ENCODE results near the gene C1orf74.
A peak's percentile ranks its signal among the peaks of the same experiment; 100 is the strongest.
"Not testable (repeated sequence)": the region's sequence is repeated elsewhere in the genome, so short reads cannot be mapped to it uniquely, and the experiment has no call there.

The C1orf74 gene

GRCh38 chr1:209805341-209805781 lies 21.0 kb upstream of the C1orf74 start:
- no peak for FAIRE-seq

DNA sequence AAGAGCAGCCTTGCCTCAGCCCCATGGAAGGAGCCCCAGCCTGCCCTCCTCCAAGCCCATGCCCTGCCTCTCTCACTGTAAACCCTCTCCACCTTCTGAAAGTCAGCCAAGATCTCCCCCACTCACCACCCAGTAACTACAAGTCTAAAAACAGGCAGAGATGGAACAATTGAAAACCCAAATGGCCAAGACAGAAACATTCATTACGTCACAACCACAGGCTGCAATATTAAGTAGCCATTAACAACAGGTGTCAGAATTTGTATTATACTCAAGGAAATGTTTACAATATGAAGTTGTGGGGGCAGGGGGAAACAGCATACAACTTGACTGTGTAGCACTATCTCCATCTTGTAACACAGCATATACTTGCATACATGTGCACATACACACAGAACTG lies 19.2 kb upstream of the C1orf74 start:
- FAIRE-seq, result no peak

- no peak for FAIRE-seq
Measured at GRCh38 chr1:209802780-209803152, 18.4 kb upstream of the C1orf74 start.

GRCh38 chr1:209802117-209802779 lies 17.9 kb upstream of the C1orf74 start:
- no peak for FAIRE-seq

- FAIRE-seq, result no peak
Measured at GRCh38 chr1:209800984-209801834, 16.9 kb upstream of the C1orf74 start.

DNA sequence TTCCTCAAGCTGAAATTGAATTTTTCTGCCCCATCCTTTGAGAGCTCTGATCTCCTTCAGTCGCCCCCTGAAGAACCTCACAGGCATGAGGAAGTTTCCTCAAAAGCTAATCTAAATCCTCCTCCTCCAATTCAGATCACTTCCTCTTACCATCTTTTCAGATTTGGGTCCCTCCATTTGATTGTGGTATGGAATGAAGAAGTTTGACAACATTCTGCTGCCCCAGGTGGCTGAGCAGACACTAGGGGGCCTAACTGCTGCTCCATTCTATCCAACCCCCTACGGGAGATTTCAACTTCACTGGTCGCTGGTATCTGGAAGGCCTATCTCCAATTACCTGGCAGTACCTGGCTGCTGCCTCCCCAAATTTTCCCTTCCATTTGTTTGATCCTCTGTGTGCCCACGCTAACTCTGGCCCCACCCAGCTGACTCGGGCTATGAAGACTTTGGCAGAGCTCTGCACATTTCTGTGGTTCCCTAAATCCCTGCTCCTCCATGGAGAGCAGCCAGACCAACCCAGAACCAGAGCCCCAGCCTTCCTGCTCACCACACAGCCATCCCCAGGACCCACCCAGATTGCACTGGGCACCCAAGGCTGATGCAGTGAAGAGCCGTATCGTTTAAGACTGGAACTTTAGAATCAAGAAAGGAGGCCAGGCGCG lies 13.8 kb upstream of the C1orf74 start:
- FAIRE-seq, result no peak

DNA sequence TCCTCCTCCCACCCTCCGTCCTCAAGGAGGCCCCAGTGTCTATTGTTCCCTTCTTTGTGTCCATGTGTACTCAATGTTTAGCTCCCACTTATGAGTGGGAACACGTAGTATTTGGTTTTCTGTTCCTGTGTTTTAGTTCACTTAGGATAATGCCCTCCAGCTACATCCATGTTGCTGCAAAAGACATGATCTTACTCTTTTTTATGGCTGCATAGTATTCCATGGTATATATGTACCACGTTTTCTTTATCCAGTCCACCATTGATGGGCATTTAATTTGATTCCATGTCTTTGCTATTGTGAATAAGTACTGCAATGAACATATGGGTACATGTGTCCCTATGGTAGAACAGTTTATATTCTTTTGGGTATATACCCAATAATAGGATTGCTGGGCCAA lies 9.4 kb upstream of the C1orf74 start:
- not testable (repeated sequence) for FAIRE-seq

GRCh38 chr1:209791920-209792319 lies 7.6 kb upstream of the C1orf74 start:
- FAIRE-seq, result no peak

GRCh38 chr1:209790286-209791193 lies 6.2 kb upstream of the C1orf74 start:
- no peak for FAIRE-seq

GRCh38 chr1:209789245-209789644 lies 4.9 kb upstream of the C1orf74 start:
- FAIRE-seq, result no peak

DNA sequence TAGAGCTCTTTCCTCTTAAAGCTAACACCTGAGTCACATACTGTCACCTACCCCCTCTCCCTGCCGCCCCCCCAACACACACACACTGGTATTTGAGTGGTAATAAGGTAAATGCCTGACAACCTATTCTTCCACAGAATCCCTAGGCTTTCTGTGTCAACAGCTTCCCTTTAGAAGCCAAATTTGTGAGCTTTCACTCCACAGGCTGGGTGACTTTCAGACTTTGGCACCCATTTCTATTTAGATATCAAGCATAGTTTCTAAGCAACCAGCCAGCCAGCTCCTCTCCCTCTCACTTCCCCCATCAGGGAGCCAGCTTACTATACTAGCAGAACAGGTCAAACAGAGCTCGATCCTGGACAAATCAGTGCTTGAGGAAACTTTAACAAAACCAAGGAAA lies 3.2 kb upstream of the C1orf74 start:
- FAIRE-seq, result no peak

- FAIRE-seq, result no peak
Measured at GRCh38 chr1:209786146-209786545, 1.8 kb upstream of the C1orf74 start.

DNA sequence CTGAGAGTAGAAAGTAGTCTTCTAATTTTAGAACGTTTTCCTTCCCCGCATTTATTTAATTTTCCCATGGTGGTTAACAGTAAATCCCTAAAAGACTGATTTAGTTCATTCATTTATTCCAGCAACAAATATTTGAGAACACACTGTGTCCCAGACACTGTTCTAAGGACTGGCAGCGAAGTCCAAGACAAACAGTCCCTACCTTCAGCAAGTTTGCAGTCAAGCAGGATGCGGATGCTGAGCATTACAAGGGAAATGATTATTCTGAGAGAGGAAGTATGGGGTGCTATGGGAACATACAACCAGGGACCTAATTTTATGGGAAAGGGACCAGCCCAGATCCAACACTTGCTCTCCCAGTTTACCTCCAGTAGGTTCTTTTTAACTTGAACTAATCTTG lies 1.2 kb upstream of the C1orf74 start:
- FAIRE-seq, result no peak

- FAIRE-seq, result no peak
Measured at GRCh38 chr1:209783386-209783785, 973 bp downstream of the C1orf74 start.

DNA sequence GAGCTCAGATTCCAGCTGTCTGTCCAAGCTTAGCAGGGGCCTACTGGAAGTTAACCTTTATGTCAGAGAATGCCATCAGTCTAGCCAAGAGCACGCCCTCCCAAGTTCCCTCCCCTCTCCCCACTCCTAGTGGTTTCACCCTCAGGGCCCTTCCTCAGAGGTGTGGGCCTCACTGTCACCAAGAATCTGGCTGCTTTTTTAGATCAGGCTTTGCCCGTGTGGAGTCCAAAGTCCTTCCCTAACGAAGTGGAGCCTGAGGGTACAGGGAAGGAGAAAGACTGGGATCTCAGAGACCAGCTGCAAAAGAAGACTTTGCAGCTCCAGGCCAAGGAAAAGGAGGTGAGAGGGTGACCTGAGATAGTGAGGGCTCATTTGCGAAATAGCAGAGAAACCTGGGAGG lies 4.1 kb downstream of the C1orf74 start:
- no peak for FAIRE-seq

DNA sequence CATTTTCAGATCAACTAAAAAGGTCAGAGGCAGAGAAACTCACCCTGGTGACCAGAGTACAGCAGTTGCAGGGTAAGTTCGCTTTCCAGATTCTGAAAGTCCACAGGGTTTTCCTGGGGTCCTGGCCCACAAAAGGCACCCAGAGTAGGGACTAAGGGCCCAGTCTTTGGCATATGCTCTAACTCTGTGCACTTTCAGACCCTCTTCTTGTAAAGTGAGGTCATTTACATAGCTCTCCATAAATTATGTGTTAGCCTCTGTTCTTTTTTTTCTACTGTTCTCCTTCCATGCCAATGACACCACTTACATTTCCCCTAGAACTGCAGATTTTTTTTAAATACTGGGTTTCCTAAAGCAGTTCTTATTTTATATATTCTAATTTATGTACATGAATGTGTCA lies 6.3 kb downstream of the C1orf74 start:
- FAIRE-seq, result no peak

DNA sequence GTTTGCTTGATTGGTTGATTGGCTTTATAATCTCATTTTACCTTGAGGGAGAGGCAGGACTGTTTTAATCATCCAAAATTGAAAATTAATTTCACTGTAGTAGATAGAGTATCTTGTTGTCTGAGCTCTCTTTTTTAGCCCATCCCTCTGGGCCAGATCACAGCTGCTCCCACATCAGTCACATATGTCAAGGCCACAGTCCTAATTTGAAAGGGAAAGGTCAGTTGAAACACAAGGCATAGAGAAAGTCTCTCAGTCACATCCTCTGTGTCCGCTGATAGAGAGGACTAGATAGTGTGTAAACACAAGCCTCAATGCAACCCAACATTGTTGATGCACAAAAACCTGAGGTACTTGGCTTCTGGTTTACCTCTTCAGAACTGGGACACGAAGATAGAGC lies 6.8 kb downstream of the C1orf74 start:
- FAIRE-seq, result no peak

DNA sequence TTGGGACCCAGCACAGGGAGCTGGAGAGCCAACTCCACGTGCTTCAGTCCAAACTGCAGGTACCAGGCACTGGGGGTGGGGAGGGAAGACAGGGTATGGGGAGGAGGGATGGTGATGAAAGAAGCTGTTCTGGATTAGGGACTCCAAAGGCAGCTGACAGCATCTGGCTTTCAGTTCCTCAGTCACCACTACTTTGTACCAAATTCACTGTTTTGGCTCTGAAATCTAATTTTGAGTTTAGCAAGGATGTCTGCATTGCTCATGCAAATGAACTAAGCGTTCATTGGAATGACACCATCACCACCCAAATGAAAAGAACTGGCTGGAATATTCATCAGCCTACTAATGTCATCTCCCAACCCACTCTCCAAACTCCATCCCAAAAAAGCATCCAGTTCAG lies 8.7 kb downstream of the C1orf74 start:
- FAIRE-seq, result no peak

DNA sequence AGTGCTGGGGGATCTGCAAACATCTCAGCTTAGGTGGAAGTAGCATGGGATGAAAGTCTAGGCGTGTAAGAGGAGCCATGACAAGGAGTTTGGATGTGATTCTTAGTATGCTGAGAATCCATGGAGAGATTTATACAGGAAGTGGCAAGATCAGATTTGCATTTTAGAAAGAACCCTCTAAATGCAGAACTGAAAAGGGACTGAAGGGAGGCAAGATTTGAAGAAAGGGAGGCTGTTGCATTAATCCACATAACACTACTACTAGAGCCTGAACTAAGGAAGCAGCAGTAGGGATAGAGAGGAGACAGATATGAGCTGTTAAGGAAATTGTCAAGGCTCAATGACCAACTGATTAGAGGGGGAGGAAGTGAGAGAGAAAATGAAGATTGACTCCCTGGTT lies 9.8 kb downstream of the C1orf74 start:
- no peak for FAIRE-seq

DNA sequence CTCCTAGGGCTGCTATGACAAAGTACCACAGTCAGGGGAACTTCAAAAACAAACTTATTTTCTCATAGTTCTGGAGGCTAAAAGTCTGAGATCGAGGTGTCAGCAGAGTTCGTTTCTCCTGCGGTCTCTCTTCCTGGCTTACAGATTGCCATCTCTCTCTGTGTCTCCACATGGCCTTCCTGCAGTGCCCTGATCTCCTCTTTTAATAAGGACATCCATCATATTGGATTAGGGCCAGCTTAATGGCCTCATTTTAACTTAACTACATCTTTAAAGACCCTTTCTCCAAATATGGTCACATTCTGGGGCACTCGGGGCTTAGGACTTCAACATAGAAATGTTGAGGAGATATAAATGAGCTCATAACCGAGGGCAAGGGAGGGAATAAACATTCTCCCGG lies 12.2 kb downstream of the C1orf74 start:
- no peak for FAIRE-seq

- FAIRE-seq, result no peak
Measured at GRCh38 chr1:209770636-209771415, 13.5 kb downstream of the C1orf74 start.

DNA sequence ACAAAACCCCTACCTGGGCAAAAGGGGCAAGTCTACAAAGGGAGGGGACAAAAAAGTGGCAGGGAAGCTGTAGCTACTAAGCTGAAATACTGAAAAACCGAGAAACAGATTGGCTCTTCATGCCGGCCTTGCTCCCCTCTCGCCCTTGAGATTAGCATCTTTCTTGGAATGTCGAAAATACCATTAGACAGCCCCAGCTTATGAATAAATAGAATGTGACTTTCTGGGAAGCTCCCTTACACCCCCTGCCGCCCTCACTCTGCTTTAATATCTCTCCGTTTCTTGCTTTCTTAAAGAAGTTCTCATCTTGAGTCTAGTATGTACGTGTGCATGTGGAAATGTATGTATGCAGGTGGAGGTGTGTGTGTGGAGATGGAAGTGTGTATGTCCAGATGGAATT lies 14.4 kb downstream of the C1orf74 start:
- peak; percentile 86 for FAIRE-seq

Data from A204.1 (cell line).